Measurements from ENCODE around the gene P3H4.

DNA sequence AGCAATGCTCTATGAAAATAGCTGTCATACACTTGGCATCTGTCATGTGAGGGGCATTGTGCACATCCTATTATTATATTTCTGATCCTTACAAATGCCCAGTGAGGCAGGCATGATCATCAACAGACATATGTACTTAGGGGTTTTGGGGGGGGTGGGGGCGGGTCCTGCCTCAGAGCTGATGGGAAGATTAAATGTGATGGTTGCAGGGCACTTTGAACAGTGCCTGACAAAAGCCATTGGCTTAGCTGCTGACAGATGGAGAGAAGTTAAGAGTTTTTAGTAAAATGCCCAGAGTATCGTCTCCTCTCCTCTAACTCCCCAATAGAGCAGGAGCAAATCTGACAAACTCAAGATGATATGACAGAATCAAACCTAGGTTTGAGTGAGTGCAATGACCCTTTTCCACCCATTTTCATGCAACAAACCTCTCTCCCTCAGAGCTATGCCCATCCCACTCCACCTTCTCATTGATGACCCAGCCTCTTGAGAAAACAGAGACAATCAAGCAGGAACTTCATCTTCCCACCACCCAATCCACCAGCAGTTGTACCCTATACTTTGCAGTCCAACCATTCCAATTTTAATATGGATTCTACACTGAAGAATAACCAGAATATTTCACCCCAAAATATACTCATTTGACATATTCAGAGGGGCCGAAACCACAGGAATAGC, 48.6 kb upstream of the P3H4 start:
- no peak for TF ChIP-seq CTCF (IDR thresholded peaks at IDR 0.05 in 8 of 11, conservative IDR thresholded peaks at IDR 0.05 in 3 of 11)
- no peak for TF ChIP-seq POLR2AphosphoS5 (IDR thresholded peaks at IDR 0.05)

Measured in spleen (tissue), 7 donors.